EH (cell line): Measurements from ENCODE around the gene SHC4.

Experiments used
- DNase-seq: peaks from one replicate; pipeline ENCODE4 v3.0.0-alpha.2; 2015; ENCODE audit warnings: low read depth

SHC4 gene

DNA sequence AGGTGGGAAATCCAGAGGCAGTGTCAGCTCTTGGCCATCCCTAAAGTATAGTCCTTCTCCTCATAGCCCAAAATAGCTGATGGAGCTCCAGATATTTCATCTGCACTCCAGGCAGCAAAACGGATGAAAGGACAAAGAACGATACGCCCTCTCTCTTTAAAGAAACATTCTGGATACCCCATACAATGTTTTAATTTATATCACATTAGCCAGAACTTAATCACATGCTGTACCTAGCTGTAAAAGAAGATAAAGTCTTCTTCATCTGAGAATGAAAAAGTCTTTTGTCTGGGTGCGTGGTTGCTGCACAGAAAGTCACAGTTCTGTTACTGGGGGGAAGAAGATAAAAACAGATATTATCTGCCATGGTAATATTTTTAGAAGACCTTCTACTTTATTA lies 4.3 kb upstream of the SHC4 start:
- DNase-seq = no peak

DNA sequence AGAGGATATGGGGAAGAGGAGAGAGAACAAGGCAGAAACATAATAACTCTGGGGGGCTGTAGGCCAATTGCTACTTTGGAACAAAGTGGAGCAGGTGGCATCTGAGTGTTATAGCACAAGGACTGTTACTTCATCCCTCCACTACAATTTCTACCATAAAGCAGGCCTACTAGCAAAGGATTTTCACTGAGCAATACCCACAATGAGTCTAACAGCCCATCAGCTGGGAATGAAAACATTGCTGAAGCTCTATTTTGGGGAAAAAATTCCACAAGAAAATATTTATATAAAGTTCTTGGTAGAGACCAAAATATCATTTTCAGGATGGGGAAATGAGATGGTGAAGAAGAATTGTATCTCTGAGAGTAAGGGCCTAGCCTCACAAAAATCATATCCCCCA lies 3.6 kb upstream of the SHC4 start:
- DNase-seq = peak; percentile 48

GRCh38 chr15:48966595-48967301 lies 3.0 kb upstream of the SHC4 start:
- peak; percentile 76 for DNase-seq

- DNase-seq = peak; percentile 77
These were observed 2.3 kb upstream of the SHC4 start for GRCh38 chr15:48965972-48966371.

DNA sequence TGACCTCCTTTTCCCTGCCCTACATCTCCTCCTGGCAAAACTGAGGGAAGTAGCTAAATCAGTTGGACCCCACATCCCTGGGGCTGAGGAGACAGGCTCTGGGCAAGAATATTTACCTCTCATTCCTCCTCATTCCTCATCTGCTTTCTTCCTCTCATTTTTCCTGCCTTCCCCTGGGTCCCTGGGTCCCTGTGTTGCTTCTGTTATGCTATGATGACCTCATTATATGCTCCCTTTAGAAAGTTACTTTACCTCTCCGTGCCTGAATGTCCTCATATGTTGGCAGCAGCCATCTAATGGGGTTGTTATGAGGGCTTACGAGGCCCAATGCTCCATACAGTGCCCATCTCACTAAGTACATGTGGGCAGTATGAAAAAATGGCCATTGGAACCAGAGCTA lies 1.2 kb upstream of the SHC4 start:
- no peak for DNase-seq

DNA sequence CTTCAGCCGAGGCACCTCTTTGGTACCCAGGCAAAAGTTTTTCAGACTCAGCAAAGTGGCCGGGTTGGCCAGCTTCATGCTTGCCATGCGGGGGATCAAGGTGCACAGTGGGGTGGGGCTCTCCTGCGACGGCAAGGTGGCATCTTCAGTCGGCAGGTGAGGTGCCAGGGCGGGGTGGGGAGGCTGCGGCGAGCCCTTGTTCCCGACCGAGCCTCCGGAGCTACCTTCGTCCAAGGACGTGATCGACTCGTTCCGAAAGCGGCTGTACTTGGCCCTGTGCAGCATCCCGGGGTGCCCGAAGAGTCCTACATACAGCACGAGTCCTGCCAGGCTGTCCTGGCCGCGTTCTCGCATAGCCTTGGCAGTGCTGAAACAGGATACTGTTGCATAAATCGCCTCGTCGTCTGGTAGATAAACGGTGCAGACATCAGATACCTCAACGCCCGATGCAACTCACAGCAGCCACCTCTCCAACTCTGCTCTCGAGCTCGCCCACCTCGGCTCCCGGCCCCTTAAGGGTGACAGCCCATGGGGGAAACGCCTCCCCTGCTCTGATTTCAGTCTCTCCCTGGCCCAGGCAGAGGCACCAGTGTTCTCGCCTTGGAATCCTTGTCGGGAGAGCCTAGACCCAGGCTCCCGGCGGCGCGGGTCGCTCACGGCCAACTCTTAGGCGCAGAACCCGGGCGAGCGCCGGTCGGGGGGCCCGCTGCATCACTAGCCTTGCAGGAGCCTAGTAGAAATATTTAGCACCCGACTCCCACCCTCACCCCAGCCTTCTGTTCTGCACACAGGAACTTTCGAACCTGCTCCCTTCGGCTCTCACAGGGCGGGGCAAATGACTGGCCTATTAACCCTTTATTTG lies 826 bp downstream of the SHC4 start:
- peak; percentile 71 for DNase-seq

GRCh38 chr15:48955967-48956366 lies 7.8 kb downstream of the SHC4 start:
- DNase-seq = no peak

DNA sequence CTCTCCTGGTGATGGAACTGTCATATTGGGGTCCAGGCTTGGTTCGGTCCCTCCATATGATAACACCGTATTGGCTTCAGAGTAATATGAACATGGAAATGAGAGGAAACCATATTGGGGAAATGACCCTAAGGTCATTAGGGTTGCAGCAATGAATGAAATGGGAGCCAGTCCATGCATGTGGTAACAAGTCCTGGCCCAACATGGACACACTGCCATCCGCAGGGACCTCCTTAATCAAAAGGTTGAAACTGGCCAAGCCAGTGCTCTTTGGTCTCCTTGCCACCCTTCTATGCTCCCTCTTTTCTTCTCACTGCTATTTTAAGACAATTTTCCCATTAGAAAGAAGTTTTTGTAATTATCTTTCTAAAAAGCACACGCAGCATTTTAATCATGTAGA lies 8.3 kb downstream of the SHC4 start:
- no peak for DNase-seq

DNA sequence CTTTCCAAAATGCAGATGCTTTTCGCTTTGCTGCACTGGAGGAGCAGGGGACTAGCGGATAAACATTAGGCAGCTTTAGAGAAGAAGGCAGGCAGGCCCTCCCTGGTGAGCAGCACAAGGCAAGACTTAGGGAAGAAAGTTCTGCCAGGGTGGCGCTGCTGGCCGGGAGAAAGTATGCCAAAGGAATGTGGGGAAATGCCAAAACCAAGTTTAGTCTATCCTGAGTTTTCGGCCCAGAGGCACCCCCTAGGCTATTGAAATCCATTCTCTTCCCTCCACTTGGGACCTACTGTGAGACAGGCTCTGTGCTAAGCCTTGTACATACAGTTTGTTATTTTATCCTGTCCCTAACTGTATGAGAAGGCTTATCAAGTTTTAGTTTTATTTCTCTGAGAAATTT lies 9.2 kb downstream of the SHC4 start:
- DNase-seq = peak; percentile 81

- DNase-seq = no peak
These were observed 16.9 kb downstream of the SHC4 start for GRCh38 chr15:48946840-48947187.

DNA sequence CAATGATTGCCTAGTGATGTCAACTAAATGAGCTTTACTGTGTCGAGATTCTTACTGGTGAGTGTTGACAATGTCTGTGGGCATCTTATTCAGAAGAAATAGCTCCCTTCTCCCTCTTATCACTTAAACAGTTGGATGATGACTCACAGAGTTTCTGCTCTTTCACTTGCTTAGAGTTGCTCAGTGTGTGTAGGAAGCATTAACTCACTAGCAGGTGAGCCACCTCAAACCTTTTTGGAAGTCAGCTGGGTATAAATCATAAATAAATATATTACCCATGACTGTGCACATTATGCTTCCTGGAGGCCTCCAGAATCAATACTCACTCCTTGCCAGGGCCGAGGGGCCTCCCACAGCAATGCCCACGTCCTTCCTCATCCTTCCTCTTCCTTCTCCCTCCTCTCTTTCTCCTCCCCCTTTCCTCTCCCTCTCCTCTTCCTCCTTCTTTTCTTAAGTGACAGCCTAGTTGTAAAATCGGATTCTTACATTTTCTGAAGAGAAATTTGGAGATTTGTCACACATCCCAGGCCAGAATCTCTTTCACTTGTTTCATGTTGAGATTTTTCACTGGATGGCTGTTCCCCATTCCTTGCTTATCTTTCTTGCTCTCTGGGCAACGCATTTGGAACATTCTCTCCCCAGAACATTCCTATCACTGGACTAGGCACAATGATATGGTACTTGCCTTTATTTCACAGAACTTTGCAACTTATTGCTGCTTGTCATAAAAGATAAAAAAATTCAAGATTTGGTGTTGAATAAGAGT lies 17.5 kb downstream of the SHC4 start:
- peak; percentile 71 for DNase-seq

DNA sequence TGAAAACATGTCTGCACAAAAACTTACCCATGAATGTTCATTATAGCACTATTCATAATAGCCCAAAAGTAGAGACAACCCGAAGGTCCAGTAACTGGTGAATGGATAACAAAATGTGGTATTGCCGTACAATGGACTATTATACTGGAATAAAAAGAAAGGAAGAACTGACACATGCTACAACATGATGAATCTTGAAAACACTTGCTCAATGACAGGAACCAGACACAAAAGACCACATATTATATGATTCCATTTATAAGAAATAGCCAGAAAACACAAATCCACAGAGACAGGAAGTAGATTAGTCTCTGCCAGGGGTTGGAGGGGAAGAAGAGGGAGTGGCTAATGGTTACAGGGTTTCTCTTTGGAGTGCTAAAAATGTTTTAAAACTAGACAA lies 18.3 kb downstream of the SHC4 start:
- DNase-seq = peak; percentile 15

GRCh38 chr15:48941904-48942303 lies 21.8 kb downstream of the SHC4 start:
- no peak for DNase-seq

- DNase-seq = peak; percentile 97
These were observed 23.2 kb downstream of the SHC4 start for GRCh38 chr15:48940508-48940907.

GRCh38 chr15:48939648-48940047 lies 24.1 kb downstream of the SHC4 start:
- peak; percentile 98 for DNase-seq

DNA sequence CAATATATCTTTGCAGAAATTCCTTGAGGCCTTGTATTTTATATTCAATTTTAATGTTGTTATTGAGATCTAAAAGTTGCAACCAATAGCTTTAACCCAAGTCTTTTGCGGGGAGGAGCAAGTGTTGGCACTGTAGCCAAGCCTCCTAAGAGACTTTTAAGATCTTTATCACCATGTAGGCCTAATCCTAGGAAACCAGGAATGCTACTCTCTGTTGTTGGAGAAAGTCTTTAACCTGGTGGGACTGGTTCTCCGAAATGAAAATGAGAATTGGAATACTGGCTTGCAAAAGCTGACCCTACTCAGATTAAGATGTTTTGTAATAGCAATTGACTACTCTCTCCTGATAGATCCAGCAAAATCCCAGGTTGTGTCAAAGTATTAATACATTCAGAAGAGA lies 25.8 kb downstream of the SHC4 start:
- DNase-seq = peak; percentile 11

GRCh38 chr15:48936666-48937065 lies 27.1 kb downstream of the SHC4 start:
- DNase-seq = peak; percentile 96

- DNase-seq = peak; percentile 52
These were observed 28.5 kb downstream of the SHC4 start for GRCh38 chr15:48935236-48935635.

- DNase-seq = no peak
These were observed 33.0 kb downstream of the SHC4 start for GRCh38 chr15:48930735-48931134.

GRCh38 chr15:48929661-48930060 lies 34.1 kb downstream of the SHC4 start:
- DNase-seq = peak; percentile 87

GRCh38 chr15:48928877-48929538 lies 34.7 kb downstream of the SHC4 start:
- peak; percentile 69 for DNase-seq

DNA sequence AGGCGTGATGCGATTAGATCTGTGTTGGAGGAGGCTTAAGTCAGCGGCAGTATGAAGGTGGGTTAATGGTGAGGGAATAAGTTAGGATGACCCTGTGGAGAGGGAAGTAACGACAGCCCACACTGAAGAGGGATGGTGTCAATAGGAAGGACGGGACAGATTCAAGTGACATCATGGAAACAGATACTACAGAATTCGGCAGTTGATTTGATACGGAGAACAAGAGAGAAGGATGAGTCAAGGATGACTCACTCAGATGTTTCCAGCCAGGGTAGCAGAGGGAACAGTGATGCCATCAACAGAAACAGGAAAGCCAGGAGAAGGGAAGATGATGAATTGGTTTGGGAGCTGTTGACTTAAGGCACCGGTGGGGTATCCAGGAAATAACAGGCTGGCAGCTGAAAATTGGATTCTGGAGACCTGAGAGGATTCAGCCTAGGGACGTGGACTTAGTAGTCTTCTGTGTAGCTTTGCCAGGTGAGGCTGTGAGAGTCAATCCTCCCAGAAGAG lies 38.0 kb downstream of the SHC4 start:
- DNase-seq = peak; percentile 95
